H1 (cell line): Measurements from ENCODE around the gene CSF2RB.

Source experiments
- ASH2L ChIP-seq: fragments of 200-600, 300-600 bp; sonication (generic); IDR thresholded peaks from one replicate; pipeline ENCODE4 v1.7.1; 2017; ENCODE audit warnings: low read length
- CTCF ChIP-seq, 3 experiments: IDR thresholded peaks; 1 replicate in 2 of 3; 2 replicates in 1 of 3; pipeline versions ENCODE4 v1.5.1 to v1.6.1; 2011; ENCODE audit warnings: low read length in 3 of 3, mild to moderate bottlenecking in 3 of 3, inconsistent platforms in 2 of 3, low read depth in 1 of 3, moderate library complexity in 1 of 3; ENCODE audit not compliant: insufficient read depth in 1 of 3; ENCODE audit errors: control extremely low read depth in 1 of 3
- NRF1 ChIP-seq: IDR thresholded peaks from 2 replicates; pipeline ENCODE4 v1.6.1; 2011; ENCODE audit warnings: mild to moderate bottlenecking, low read depth, low read length, improper control_type of control experiment
- POLR2A ChIP-seq, 2 experiments: IDR thresholded peaks; 1 replicate in 1 of 2; 2 replicates in 1 of 2; pipeline ENCODE4 v1.6.1; 2011; ENCODE audit warnings: low read depth in 2 of 2, low read length in 2 of 2, mild to moderate bottlenecking in 2 of 2; ENCODE audit errors: control extremely low read depth in 1 of 2
- POLR2AphosphoS5 ChIP-seq: IDR thresholded peaks from 2 replicates; pipeline ENCODE4 v1.6.1; 2011; ENCODE audit warnings: low read depth, low read length
- RAD21 ChIP-seq, 2 experiments: IDR thresholded peaks in 1 of 2; conservative IDR thresholded peaks in 1 of 2; 2 replicates each; pipeline ENCODE4 v1.6.1; 2011; ENCODE audit warnings: low read depth in 2 of 2, low read length in 2 of 2, improper control_type of control experiment in 1 of 2, inconsistent platforms in 1 of 2, mild to moderate bottlenecking in 1 of 2, moderate library complexity in 1 of 2
- RBBP5 ChIP-seq: IDR thresholded peaks from 2 replicates; pipeline ENCODE4 v1.7.1; 2012; ENCODE audit warnings: low read depth, mild to moderate bottlenecking, inconsistent platforms, low read length, moderate library complexity, borderline replicate concordance
- TAF1 ChIP-seq: IDR thresholded peaks from 2 replicates; pipeline ENCODE4 v1.6.1; 2011; ENCODE audit warnings: mild to moderate bottlenecking, low read depth, low read length

- TF ChIP-seq ASH2L (no peak), CTCF (IDR thresholded peaks at IDR 0.05; ENCODE audit: control extremely low read depth in 1 of 3, insufficient read depth in 1 of 3, low read depth in 1 of 3, low read length in 3 of 3) (no peak), RAD21 (IDR thresholded peaks at IDR 0.05 in 1 of 2, conservative IDR thresholded peaks at IDR 0.05 in 1 of 2; ENCODE audit: low read depth in 2 of 2, low read length in 2 of 2) (no peak), RBBP5 (no peak), TAF1 (no peak), NRF1 (no peak), POLR2A (IDR thresholded peaks at IDR 0.05; ENCODE audit: control extremely low read depth in 1 of 2, low read depth in 2 of 2, low read length in 2 of 2) (no peak), POLR2AphosphoS5 (no peak)
Observed at GRCh38 chr22:36867695-36868094, 45.7 kb upstream of the CSF2RB start.
